ENCODE measurements around the gene SDCBP2. TPM values are rescaled to one million over a fixed set of nuclear protein-coding genes. Genes with fewer than 3 reads are reported as not detected.

SDCBP2 gene
- total and polyA plus RNA-seq, 2 experiments from 2014 or later, result 3.2 to 5.3 TPM

DNA sequence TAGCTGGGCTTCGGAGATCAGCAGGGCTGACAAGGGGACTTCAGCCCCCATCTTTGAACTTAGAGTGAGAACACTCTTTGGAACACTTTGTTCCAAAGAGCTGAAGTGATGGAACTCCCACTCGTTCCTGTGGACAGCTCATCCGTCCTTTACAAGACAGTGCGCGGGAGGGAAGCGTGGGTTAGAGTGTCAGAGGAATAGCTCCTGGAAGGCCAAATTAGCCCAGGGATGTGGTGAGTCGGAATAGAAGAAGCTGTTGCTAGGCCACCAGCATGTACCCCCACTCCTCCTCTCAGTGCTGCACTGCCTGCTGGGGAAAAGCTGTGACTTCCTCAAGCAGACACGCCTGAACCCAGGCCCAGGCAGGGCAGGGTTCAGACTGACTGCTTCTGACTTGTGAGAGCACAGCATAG, 1.7 kb downstream of the SDCBP2 start:
- H3K4me2 ChIP-seq, result no peak overlapping the region
- Mint-ChIP-seq H3K4me1 (peaks cover 8% of the 10 kb centered on the region; the same call in 2 of the 3 replicates), H3K9me3 (no peaks in the 10 kb centered on the region), H3K27ac (no peak overlapping the region; the same call in 1 of the 2 replicates), H3K36me3 (ENCODE audit: low read depth) (peaks cover 5% of the 10 kb centered on the region), H3K27me3 (ENCODE audit: insufficient read depth, low read depth, poor library complexity) (peaks cover 2% of the 10 kb centered on the region), H3K4me3 (no peak overlapping the region; the same call in 2 of the 3 replicates)
- TF ChIP-seq POLR2AphosphoS5 (IDR thresholded peaks at IDR 0.05; ENCODE audit: low read depth) (no peak), EZH2 (IDR thresholded peaks at IDR 0.05; ENCODE audit: low read depth, unreplicated experiment) (no peak), JUNB (IDR thresholded peaks at IDR 0.05; ENCODE audit: unreplicated experiment) (no peak), ZNF114 (CRISPR knock-in tag; IDR thresholded peaks at IDR 0.05) (no peak), STAT1 (IDR thresholded peaks at IDR 0.05; ENCODE audit: unreplicated experiment) (no peak), EZH2phosphoT487 (IDR thresholded peaks at IDR 0.05; ENCODE audit: unreplicated experiment) (no peak), CREB1 (CRISPR knock-in tag; IDR thresholded peaks at IDR 0.05; ENCODE audit: low read depth) (no peak), ZNF331 (CRISPR knock-in tag; IDR thresholded peaks at IDR 0.05; ENCODE audit: low read depth) (no peak), NANOG (IDR thresholded peaks at IDR 0.05; ENCODE audit: borderline replicate concordance) (no peak)
- TF ChIP-seq, protein P1, sequence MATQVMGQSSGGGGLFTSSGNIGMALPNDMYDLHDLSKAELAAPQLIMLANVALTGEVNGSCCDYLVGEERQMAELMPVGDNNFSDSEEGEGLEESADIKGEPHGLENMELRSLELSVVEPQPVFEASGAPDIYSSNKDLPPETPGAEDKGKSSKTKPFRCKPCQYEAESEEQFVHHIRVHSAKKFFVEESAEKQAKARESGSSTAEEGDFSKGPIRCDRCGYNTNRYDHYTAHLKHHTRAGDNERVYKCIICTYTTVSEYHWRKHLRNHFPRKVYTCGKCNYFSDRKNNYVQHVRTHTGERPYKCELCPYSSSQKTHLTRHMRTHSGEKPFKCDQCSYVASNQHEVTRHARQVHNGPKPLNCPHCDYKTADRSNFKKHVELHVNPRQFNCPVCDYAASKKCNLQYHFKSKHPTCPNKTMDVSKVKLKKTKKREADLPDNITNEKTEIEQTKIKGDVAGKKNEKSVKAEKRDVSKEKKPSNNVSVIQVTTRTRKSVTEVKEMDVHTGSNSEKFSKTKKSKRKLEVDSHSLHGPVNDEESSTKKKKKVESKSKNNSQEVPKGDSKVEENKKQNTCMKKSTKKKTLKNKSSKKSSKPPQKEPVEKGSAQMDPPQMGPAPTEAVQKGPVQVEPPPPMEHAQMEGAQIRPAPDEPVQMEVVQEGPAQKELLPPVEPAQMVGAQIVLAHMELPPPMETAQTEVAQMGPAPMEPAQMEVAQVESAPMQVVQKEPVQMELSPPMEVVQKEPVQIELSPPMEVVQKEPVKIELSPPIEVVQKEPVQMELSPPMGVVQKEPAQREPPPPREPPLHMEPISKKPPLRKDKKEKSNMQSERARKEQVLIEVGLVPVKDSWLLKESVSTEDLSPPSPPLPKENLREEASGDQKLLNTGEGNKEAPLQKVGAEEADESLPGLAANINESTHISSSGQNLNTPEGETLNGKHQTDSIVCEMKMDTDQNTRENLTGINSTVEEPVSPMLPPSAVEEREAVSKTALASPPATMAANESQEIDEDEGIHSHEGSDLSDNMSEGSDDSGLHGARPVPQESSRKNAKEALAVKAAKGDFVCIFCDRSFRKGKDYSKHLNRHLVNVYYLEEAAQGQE (IDR thresholded peaks at IDR 0.05; ENCODE audit: unreplicated experiment), result no peak
- TF ChIP-seq, protein P2, sequence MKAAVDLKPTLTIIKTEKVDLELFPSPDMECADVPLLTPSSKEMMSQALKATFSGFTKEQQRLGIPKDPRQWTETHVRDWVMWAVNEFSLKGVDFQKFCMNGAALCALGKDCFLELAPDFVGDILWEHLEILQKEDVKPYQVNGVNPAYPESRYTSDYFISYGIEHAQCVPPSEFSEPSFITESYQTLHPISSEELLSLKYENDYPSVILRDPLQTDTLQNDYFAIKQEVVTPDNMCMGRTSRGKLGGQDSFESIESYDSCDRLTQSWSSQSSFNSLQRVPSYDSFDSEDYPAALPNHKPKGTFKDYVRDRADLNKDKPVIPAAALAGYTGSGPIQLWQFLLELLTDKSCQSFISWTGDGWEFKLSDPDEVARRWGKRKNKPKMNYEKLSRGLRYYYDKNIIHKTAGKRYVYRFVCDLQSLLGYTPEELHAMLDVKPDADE (IDR thresholded peaks at IDR 0.05), result no peak
- TF ChIP-seq, protein P3, sequence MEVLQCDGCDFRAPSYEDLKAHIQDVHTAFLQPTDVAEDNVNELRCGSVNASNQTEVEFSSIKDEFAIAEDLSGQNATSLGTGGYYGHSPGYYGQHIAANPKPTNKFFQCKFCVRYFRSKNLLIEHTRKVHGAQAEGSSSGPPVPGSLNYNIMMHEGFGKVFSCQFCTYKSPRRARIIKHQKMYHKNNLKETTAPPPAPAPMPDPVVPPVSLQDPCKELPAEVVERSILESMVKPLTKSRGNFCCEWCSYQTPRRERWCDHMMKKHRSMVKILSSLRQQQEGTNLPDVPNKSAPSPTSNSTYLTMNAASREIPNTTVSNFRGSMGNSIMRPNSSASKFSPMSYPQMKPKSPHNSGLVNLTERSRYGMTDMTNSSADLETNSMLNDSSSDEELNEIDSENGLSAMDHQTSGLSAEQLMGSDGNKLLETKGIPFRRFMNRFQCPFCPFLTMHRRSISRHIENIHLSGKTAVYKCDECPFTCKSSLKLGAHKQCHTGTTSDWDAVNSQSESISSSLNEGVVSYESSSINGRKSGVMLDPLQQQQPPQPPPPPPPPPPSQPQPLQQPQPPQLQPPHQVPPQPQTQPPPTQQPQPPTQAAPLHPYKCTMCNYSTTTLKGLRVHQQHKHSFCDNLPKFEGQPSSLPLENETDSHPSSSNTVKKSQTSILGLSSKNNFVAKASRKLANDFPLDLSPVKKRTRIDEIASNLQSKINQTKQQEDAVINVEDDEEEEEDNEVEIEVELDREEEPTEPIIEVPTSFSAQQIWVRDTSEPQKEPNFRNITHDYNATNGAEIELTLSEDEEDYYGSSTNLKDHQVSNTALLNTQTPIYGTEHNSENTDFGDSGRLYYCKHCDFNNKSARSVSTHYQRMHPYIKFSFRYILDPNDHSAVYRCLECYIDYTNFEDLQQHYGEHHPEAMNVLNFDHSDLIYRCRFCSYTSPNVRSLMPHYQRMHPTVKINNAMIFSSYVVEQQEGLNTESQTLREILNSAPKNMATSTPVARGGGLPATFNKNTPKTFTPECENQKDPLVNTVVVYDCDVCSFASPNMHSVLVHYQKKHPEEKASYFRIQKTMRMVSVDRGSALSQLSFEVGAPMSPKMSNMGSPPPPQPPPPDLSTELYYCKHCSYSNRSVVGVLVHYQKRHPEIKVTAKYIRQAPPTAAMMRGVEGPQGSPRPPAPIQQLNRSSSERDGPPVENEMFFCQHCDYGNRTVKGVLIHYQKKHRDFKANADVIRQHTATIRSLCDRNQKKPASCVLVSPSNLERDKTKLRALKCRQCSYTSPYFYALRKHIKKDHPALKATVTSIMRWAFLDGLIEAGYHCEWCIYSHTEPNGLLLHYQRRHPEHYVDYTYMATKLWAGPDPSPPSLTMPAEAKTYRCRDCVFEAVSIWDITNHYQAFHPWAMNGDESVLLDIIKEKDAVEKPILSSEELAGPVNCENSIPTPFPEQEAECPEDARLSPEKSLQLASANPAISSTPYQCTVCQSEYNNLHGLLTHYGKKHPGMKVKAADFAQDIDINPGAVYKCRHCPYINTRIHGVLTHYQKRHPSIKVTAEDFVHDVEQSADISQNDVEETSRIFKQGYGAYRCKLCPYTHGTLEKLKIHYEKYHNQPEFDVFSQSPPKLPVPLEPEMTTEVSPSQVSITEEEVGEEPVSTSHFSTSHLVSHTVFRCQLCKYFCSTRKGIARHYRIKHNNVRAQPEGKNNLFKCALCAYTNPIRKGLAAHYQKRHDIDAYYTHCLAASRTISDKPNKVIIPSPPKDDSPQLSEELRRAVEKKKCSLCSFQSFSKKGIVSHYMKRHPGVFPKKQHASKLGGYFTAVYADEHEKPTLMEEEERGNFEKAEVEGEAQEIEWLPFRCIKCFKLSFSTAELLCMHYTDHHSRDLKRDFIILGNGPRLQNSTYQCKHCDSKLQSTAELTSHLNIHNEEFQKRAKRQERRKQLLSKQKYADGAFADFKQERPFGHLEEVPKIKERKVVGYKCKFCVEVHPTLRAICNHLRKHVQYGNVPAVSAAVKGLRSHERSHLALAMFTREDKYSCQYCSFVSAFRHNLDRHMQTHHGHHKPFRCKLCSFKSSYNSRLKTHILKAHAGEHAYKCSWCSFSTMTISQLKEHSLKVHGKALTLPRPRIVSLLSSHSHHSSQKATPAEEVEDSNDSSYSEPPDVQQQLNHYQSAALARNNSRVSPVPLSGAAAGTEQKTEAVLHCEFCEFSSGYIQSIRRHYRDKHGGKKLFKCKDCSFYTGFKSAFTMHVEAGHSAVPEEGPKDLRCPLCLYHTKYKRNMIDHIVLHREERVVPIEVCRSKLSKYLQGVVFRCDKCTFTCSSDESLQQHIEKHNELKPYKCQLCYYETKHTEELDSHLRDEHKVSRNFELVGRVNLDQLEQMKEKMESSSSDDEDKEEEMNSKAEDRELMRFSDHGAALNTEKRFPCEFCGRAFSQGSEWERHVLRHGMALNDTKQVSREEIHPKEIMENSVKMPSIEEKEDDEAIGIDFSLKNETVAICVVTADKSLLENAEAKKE (CRISPR knock-in tag; IDR thresholded peaks at IDR 0.05), result no peak
- TF ChIP-seq, protein P4, sequence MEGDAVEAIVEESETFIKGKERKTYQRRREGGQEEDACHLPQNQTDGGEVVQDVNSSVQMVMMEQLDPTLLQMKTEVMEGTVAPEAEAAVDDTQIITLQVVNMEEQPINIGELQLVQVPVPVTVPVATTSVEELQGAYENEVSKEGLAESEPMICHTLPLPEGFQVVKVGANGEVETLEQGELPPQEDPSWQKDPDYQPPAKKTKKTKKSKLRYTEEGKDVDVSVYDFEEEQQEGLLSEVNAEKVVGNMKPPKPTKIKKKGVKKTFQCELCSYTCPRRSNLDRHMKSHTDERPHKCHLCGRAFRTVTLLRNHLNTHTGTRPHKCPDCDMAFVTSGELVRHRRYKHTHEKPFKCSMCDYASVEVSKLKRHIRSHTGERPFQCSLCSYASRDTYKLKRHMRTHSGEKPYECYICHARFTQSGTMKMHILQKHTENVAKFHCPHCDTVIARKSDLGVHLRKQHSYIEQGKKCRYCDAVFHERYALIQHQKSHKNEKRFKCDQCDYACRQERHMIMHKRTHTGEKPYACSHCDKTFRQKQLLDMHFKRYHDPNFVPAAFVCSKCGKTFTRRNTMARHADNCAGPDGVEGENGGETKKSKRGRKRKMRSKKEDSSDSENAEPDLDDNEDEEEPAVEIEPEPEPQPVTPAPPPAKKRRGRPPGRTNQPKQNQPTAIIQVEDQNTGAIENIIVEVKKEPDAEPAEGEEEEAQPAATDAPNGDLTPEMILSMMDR (conservative IDR thresholded peaks at IDR 0.05; ENCODE audit: low read depth in 2 of 2), result no peak
- no peaks in the 10 kb centered on the region for H3K27me3 ChIP-seq (ENCODE audit: insufficient read depth)
- no peak for ATAC-seq
- H3K4me3 ChIP-seq, result no peak overlapping the region
- H4K20me1 ChIP-seq (replicated peaks; ENCODE audit: insufficient read depth), result peaks cover 16% of the 10 kb centered on the region; the same call in 1 of the 2 replicates
- no peak overlapping the region for H3K27ac ChIP-seq (ENCODE audit: low read depth)
- H3F3A ChIP-seq (replicated peaks; ENCODE audit: low read depth), result no peaks in the 10 kb centered on the region
- DNase-seq (ENCODE audit: low spot score), result no peak
- H3K79me2 ChIP-seq (replicated peaks; ENCODE audit: insufficient read depth), result peaks cover 40% of the 10 kb centered on the region
- no peak overlapping the region for H2AFZ ChIP-seq
- no peaks in the 10 kb centered on the region for H3K9me2 ChIP-seq (ENCODE audit: insufficient read depth)
- no peaks in the 10 kb centered on the region for H3K36me3 ChIP-seq (ENCODE audit: insufficient read depth)
- H3K4me1 ChIP-seq (ENCODE audit: insufficient read depth), result peaks cover 7% of the 10 kb centered on the region

All from GM23338 (cell line).